Fibroblast of lung (primary cell): ENCODE results near the gene NSFL1C. TPM values are rescaled to one million over a fixed set of nuclear protein-coding genes. Genes with fewer than 3 reads are reported as not detected.

Source experiments
- DNase-seq, 2 donors: peaks; one replicate each; pipeline versions ENCODE4 v3.0.0 to v3.0.0-alpha.2; 2010; ENCODE audit warnings: low read depth in 2 of 2
- H2AFZ ChIP-seq: 2 replicates; pipeline ENCODE4 v1.5.1; 2012; ENCODE audit warnings: low read length, control low read depth, inconsistent platforms
- H3K27ac ChIP-seq: 2 replicates; pipeline ENCODE4 v1.5.1; 2011; ENCODE audit warnings: low read length, control low read depth; ENCODE audit not compliant: insufficient read depth
- H3K27me3 ChIP-seq: 2 replicates; pipeline ENCODE4 v1.5.1; 2011; ENCODE audit warnings: mild to moderate bottlenecking, low read length; ENCODE audit not compliant: control insufficient read depth, insufficient read depth
- H3K36me3 ChIP-seq: 2 replicates; pipeline ENCODE4 v1.5.1; 2011; ENCODE audit warnings: low read length; ENCODE audit not compliant: control insufficient read depth, insufficient read depth
- H3K4me1 ChIP-seq: 2 replicates; pipeline ENCODE4 v1.5.1; 2011; ENCODE audit warnings: low read length; ENCODE audit not compliant: control insufficient read depth, insufficient read depth; ENCODE audit errors: extremely low read depth
- H3K4me2 ChIP-seq: 2 replicates; pipeline ENCODE4 v1.5.1; 2011; ENCODE audit warnings: low read length, control low read depth; ENCODE audit not compliant: insufficient read depth; ENCODE audit errors: extremely low read depth
- H3K4me3 ChIP-seq, 4 experiments: fragments of 200-600 bp in 1 of 4; sonication (generic) in 1 of 4; replicated peaks in 1 of 4; 2 replicates each; pipeline ENCODE4 v1.5.1; 2011 to 2016; ENCODE audit warnings: low read length in 4 of 4, low read depth in 3 of 4, mild to moderate bottlenecking in 3 of 4, control low read depth in 2 of 4, inconsistent platforms in 1 of 4, mixed read lengths in 1 of 4; ENCODE audit not compliant: insufficient read depth in 1 of 4; ENCODE audit errors: control extremely low read depth in 1 of 4
- H3K79me2 ChIP-seq: 2 replicates; pipeline ENCODE4 v1.5.1; 2012; ENCODE audit warnings: mild to moderate bottlenecking, low read length, inconsistent platforms; ENCODE audit not compliant: control insufficient read depth, insufficient read depth
- H3K9ac ChIP-seq: 2 replicates; pipeline ENCODE4 v1.5.1; 2011; ENCODE audit warnings: mild to moderate bottlenecking, low read length, control low read depth; ENCODE audit not compliant: insufficient read depth
- H3K9me3 ChIP-seq: 2 replicates; pipeline ENCODE4 v1.5.1; 2012; ENCODE audit warnings: low read depth, low read length; ENCODE audit not compliant: control insufficient read depth, insufficient read depth
- H4K20me1 ChIP-seq: 2 replicates; pipeline ENCODE4 v1.5.1; 2011; ENCODE audit warnings: low read length; ENCODE audit not compliant: control insufficient read depth, insufficient read depth; ENCODE audit errors: extremely low read depth
- CTCF ChIP-seq, 2 donors: IDR thresholded peaks in 1 of 2; conservative IDR thresholded peaks in 1 of 2; 1 replicate in 1 of 2; 2 replicates in 1 of 2; pipeline ENCODE4 v1.5.1; 2011 to 2012; ENCODE audit warnings: low read length in 2 of 2, control low read depth in 1 of 2, inconsistent platforms in 1 of 2, low read depth in 1 of 2, mild to moderate bottlenecking in 1 of 2
- EZH2 ChIP-seq: IDR thresholded peaks from 2 replicates; pipeline ENCODE4 v1.5.1; 2012; ENCODE audit warnings: low read length, control low read depth, mild to moderate bottlenecking; ENCODE audit errors: missing control alignments
- polyA plus RNA-seq, 2 donors: library from polyadenylated mRNA; depleted of rRNA in 1 of 2; stranded (reverse) in 1 of 2; unstranded in 1 of 2; fragments of >200 nt; gene quantifications; 2 replicates each; pipeline ENCODE4 v1.2.1, GENCODE V29; 2011 to 2012; ENCODE audit warnings: missing spikeins in 1 of 2
- total RNA-seq: library from RNA; depleted of rRNA; stranded (reverse); fragments of >200 nt; gene quantifications from 2 replicates; pipeline ENCODE4 v1.2.1, GENCODE V29; 2014

NSFL1C gene
- total and polyA plus RNA-seq, 2 donors (not counting 1 experiment from before 2014, with no cell fraction given): 17.8 to 24.3 TPM

DNA sequence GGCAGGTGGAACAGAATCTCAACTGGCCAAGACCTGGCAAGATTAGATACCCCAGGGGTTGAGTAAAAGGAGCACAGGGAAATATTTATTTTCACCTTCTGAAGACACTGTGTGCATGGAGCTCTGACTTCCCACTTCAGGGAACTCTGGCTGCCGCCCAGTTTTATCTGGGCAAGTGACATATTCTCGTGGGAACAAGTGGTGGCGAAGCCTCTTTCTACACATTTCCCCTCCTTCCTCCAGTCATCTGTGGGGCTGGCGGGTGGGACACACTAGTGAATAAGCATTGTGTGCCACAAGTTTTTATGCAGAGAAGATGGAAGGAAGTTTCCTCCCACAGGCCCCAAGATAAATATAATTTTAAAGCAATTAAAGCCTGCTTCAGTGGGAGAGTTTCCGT lies 23.6 kb downstream of the NSFL1C start:
- peaks cover 4% of the 10 kb centered on the region for H3K36me3 ChIP-seq
- H3K27ac ChIP-seq: no peak overlapping the region
- H4K20me1 ChIP-seq: no peaks in the 10 kb centered on the region
- H2AFZ ChIP-seq: no peak overlapping the region
- no peak overlapping the region for H3K4me3 ChIP-seq
- no peaks in the 10 kb centered on the region for H3K79me2 ChIP-seq
- H3K27me3 ChIP-seq: no peaks in the 10 kb centered on the region
- no peak for TF ChIP-seq CTCF (conservative IDR thresholded peaks at IDR 0.05 in 1 of 2, IDR thresholded peaks at IDR 0.05 in 1 of 2; ENCODE audit: low read depth in 1 of 2, low read length in 2 of 2)
- no peak for TF ChIP-seq EZH2
- no peak overlapping the region for H3K4me2 ChIP-seq
- DNase-seq: no peak
- no peaks in the 10 kb centered on the region for H3K4me1 ChIP-seq
- no peak overlapping the region for H3K9ac ChIP-seq
- H3K9me3 ChIP-seq: no peaks in the 10 kb centered on the region

- H3K4me2 ChIP-seq: no peak overlapping the region
- no peaks in the 10 kb centered on the region for H3K9me3 ChIP-seq
- H3K4me1 ChIP-seq: no peaks in the 10 kb centered on the region
- DNase-seq: no peak
- no peaks in the 10 kb centered on the region for H4K20me1 ChIP-seq
- no peaks in the 10 kb centered on the region for H3K27me3 ChIP-seq
- H3K36me3 ChIP-seq: peaks cover 4% of the 10 kb centered on the region
- no peak for TF ChIP-seq EZH2
- no peak for TF ChIP-seq CTCF (conservative IDR thresholded peaks at IDR 0.05 in 1 of 2, IDR thresholded peaks at IDR 0.05 in 1 of 2; ENCODE audit: low read depth in 1 of 2, low read length in 2 of 2)
- no peak overlapping the region for H3K9ac ChIP-seq
- H2AFZ ChIP-seq: no peak overlapping the region
- no peak overlapping the region for H3K27ac ChIP-seq
- H3K79me2 ChIP-seq: no peaks in the 10 kb centered on the region
- H3K4me3 ChIP-seq: no peak overlapping the region
Measured at GRCh38 chr20:1442304-1442703, 24.3 kb downstream of the NSFL1C start.

GRCh38 chr20:1441133-1441532 lies 25.5 kb downstream of the NSFL1C start:
- DNase-seq: no peak
- Histone ChIP-seq H3K4me3 (no peak overlapping the region), H3K9ac (no peak overlapping the region), H3K4me2 (no peak overlapping the region), H3K27me3 (no peaks in the 10 kb centered on the region), H3K79me2 (no peaks in the 10 kb centered on the region), H3K4me1 (no peaks in the 10 kb centered on the region), H2AFZ (no peak overlapping the region), H4K20me1 (no peaks in the 10 kb centered on the region), H3K27ac (no peak overlapping the region), H3K9me3 (no peaks in the 10 kb centered on the region), H3K36me3 (peaks cover 3% of the 10 kb centered on the region)
- TF ChIP-seq CTCF (conservative IDR thresholded peaks at IDR 0.05 in 1 of 2, IDR thresholded peaks at IDR 0.05 in 1 of 2; ENCODE audit: low read depth in 1 of 2, low read length in 2 of 2): no peak
- no peak for TF ChIP-seq EZH2
